Nephron (organoid): ENCODE results near the gene TMEM141.
"Not testable (repeated sequence)": the region's sequence is repeated elsewhere in the genome, so short reads cannot be mapped to it uniquely, and the experiment has no call there.

Source experiments
- H3K27ac Mint-ChIP-seq, 3 experiments: 2 replicates each; pipeline ENCODE4 v1.8.0; 2020; ENCODE audit warnings: mixed read lengths in 3 of 3, mild to moderate bottlenecking in 2 of 3, moderate library complexity in 1 of 3
- H3K27me3 Mint-ChIP-seq: 2 replicates; pipeline ENCODE4 v1.8.0; 2021; ENCODE audit warnings: low read depth, mild to moderate bottlenecking, moderate library complexity, mixed read lengths
- H3K36me3 Mint-ChIP-seq: 2 replicates; pipeline ENCODE4 v1.8.0; 2020; ENCODE audit warnings: low read depth, mixed read lengths
- H3K4me1 Mint-ChIP-seq: 2 replicates; pipeline ENCODE4 v1.8.0; 2020; ENCODE audit warnings: mixed read lengths
- H3K4me3 Mint-ChIP-seq, 3 experiments: 2 replicates each; pipeline ENCODE4 v1.8.0; 2020; ENCODE audit warnings: mild to moderate bottlenecking in 3 of 3, mixed read lengths in 3 of 3, moderate library complexity in 2 of 3
- H3K9me3 Mint-ChIP-seq: 2 replicates; pipeline ENCODE4 v1.8.0; 2020; ENCODE audit warnings: mixed read lengths
- CTCF ChIP-seq, 3 experiments: fragments of 200-600 bp; sonication (generic); IDR thresholded peaks; one replicate each; pipeline ENCODE4 v1.5.0; 2021; ENCODE audit warnings: antibody characterized with exemption in 3 of 3; ENCODE audit not compliant: unreplicated experiment in 3 of 3

TMEM141 gene

GRCh38 chr9:136784249-136784996, 6.7 kb upstream of the TMEM141 start:
- Mint-ChIP-seq H3K36me3 (no peaks in the 10 kb centered on the region), H3K4me3 (no peak overlapping the region), H3K27me3 (peaks cover 31% of the 10 kb centered on the region), H3K4me1 (peaks cover 53% of the 10 kb centered on the region), H3K27ac (no peak overlapping the region), H3K9me3 (no peaks in the 10 kb centered on the region)
- peak; percentile 56 to 61 (median 59) for TF ChIP-seq CTCF (IDR thresholded peaks at IDR 0.05; ENCODE audit: unreplicated experiment in 3 of 3)

GRCh38 chr9:136784997-136785361, 6.2 kb upstream of the TMEM141 start:
- Mint-ChIP-seq H3K36me3 (no peaks in the 10 kb centered on the region), H3K27me3 (peaks cover 26% of the 10 kb centered on the region), H3K27ac (no peak overlapping the region), H3K4me3 (no peak overlapping the region), H3K4me1 (peaks cover 52% of the 10 kb centered on the region), H3K9me3 (no peaks in the 10 kb centered on the region)
- no peak for TF ChIP-seq CTCF (IDR thresholded peaks at IDR 0.05; ENCODE audit: unreplicated experiment in 3 of 3)

GRCh38 chr9:136785565-136786355, 5.4 kb upstream of the TMEM141 start:
- not testable (repeated sequence) for H3K36me3 Mint-ChIP-seq, H3K4me3 Mint-ChIP-seq

GRCh38 chr9:136786451-136786850, 4.7 kb upstream of the TMEM141 start:
- H3K27ac Mint-ChIP-seq, result no peak overlapping the region
- H3K27me3 Mint-ChIP-seq, result peaks cover 15% of the 10 kb centered on the region
- H3K4me1 Mint-ChIP-seq, result peaks cover 46% of the 10 kb centered on the region
- no peak for TF ChIP-seq CTCF (IDR thresholded peaks at IDR 0.05; ENCODE audit: unreplicated experiment in 3 of 3)
- H3K36me3 Mint-ChIP-seq, result no peaks in the 10 kb centered on the region
- H3K9me3 Mint-ChIP-seq, result no peaks in the 10 kb centered on the region
- no peak overlapping the region for H3K4me3 Mint-ChIP-seq

More at GRCh38 chr9:136785565-136786355, 5.4 kb upstream of the TMEM141 start:
- Mint-ChIP-seq H3K27me3 (peaks cover 21% of the 10 kb centered on the region), H3K4me1 (peaks cover 52% of the 10 kb centered on the region)
- H3K9me3 Mint-ChIP-seq, H3K27ac Mint-ChIP-seq: not testable (repeated sequence)

- H3K36me3 Mint-ChIP-seq, result not testable (repeated sequence)
- peaks cover 15% of the 10 kb centered on the region for H3K27me3 Mint-ChIP-seq
These were observed 4.2 kb upstream of the TMEM141 start for GRCh38 chr9:136786983-136787382.

GRCh38 chr9:136787690-136788400, 3.3 kb upstream of the TMEM141 start:
- no peaks in the 10 kb centered on the region for H3K36me3 Mint-ChIP-seq
- peak overlapping the region; percentile 66 to 90 (median 87) for H3K27ac Mint-ChIP-seq
- peaks cover 37% of the 10 kb centered on the region for H3K4me1 Mint-ChIP-seq
- peak; percentile 84 to 91 (median 84) for TF ChIP-seq CTCF (IDR thresholded peaks at IDR 0.05; ENCODE audit: unreplicated experiment in 3 of 3)
- H3K9me3 Mint-ChIP-seq, result no peaks in the 10 kb centered on the region
- H3K27me3 Mint-ChIP-seq, result peaks cover 15% of the 10 kb centered on the region
- H3K4me3 Mint-ChIP-seq, result no peak overlapping the region

More at GRCh38 chr9:136786983-136787382, 4.2 kb upstream of the TMEM141 start:
- H3K4me1 Mint-ChIP-seq, result peaks cover 44% of the 10 kb centered on the region
- not testable (repeated sequence) for H3K4me3 Mint-ChIP-seq, H3K27ac Mint-ChIP-seq, H3K9me3 Mint-ChIP-seq

GRCh38 chr9:136788644-136789522, 2.3 kb upstream of the TMEM141 start:
- H3K4me3 Mint-ChIP-seq, result peak overlapping the region in 2 of 3 experiments; percentile 5 to 42
- H3K9me3 Mint-ChIP-seq, H3K36me3 Mint-ChIP-seq: not testable (repeated sequence)
- peaks cover 33% of the 10 kb centered on the region for H3K4me1 Mint-ChIP-seq
- H3K27me3 Mint-ChIP-seq, result peaks cover 15% of the 10 kb centered on the region
- peak overlapping the region; percentile 66 to 90 (median 87) for H3K27ac Mint-ChIP-seq
